ENCODE data around the gene ATRN. TPM values are rescaled to one million over a fixed set of nuclear protein-coding genes. Genes with fewer than 3 reads are reported as not detected.
"Not testable (repeated sequence)": the region's sequence is repeated elsewhere in the genome, so short reads cannot be mapped to it uniquely, and the experiment has no call there.

Gene ATRN
- total RNA-seq, 1 experiment from 2014 or later: 41.4 TPM

DNA sequence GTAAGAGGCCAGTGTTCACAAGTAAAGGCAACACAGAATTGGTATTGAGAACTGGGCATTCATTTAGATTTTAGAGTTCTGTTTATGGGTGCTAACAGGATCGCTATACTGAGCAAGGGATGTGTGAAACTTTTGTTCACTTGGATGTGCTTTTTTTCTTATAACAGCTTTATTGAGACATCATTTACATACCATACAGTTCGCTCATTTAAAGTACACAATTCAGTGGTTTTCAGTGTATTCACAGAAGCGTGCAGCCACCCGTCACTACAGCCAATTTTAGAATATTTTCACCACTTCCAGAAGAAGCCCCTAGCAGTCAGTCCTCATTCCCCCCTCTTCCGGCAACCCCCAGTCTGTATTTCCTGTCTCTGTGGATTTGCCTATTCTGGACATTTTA lies 143.6 kb downstream of the ATRN start:
- no peaks in the 10 kb centered on the region for H3K27me3 Mint-ChIP-seq (ENCODE audit: insufficient read depth, unreplicated experiment)
- Histone ChIP-seq H3K27me3 (replicated peaks; ENCODE audit: control insufficient read depth, insufficient read depth, low read length) (no peaks in the 10 kb centered on the region), H3K9me3 (no peaks in the 10 kb centered on the region), H3K4me1 (no peaks in the 10 kb centered on the region), H3K4me3 (ENCODE audit: low read depth, low read length) (no peak overlapping the region), H3K36me3 (ENCODE audit: control insufficient read depth, insufficient read depth, low read length) (no peaks in the 10 kb centered on the region)
- H3K36me3 Mint-ChIP-seq (ENCODE audit: insufficient read depth, unreplicated experiment): no peaks in the 10 kb centered on the region
- TF ChIP-seq, protein P1, sequence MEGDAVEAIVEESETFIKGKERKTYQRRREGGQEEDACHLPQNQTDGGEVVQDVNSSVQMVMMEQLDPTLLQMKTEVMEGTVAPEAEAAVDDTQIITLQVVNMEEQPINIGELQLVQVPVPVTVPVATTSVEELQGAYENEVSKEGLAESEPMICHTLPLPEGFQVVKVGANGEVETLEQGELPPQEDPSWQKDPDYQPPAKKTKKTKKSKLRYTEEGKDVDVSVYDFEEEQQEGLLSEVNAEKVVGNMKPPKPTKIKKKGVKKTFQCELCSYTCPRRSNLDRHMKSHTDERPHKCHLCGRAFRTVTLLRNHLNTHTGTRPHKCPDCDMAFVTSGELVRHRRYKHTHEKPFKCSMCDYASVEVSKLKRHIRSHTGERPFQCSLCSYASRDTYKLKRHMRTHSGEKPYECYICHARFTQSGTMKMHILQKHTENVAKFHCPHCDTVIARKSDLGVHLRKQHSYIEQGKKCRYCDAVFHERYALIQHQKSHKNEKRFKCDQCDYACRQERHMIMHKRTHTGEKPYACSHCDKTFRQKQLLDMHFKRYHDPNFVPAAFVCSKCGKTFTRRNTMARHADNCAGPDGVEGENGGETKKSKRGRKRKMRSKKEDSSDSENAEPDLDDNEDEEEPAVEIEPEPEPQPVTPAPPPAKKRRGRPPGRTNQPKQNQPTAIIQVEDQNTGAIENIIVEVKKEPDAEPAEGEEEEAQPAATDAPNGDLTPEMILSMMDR (IDR thresholded peaks at IDR 0.05; ENCODE audit: insufficient read depth in 1 of 2, low read depth in 1 of 2, low read length in 1 of 2, severe bottlenecking in 1 of 2, unreplicated experiment in 1 of 2): no peak
- no peaks in the 10 kb centered on the region for H3K4me1 Mint-ChIP-seq (ENCODE audit: low read depth, unreplicated experiment)
- no peaks in the 10 kb centered on the region for H3K9me3 Mint-ChIP-seq (ENCODE audit: unreplicated experiment)
- H3K4me3 Mint-ChIP-seq (ENCODE audit: unreplicated experiment): no peak overlapping the region
- BruUV-seq (replicated peaks): no TSS peak
- CTCF ChIA-PET: no interaction called here
- H3K27ac Mint-ChIP-seq (ENCODE audit: unreplicated experiment): no peak overlapping the region
- intact Hi-C loops (cut with micrococcal nuclease; ENCODE audit: unreplicated experiment): no loop called here
- no peak for DNase-seq
- POLR2A ChIA-PET: no interaction called here

DNA sequence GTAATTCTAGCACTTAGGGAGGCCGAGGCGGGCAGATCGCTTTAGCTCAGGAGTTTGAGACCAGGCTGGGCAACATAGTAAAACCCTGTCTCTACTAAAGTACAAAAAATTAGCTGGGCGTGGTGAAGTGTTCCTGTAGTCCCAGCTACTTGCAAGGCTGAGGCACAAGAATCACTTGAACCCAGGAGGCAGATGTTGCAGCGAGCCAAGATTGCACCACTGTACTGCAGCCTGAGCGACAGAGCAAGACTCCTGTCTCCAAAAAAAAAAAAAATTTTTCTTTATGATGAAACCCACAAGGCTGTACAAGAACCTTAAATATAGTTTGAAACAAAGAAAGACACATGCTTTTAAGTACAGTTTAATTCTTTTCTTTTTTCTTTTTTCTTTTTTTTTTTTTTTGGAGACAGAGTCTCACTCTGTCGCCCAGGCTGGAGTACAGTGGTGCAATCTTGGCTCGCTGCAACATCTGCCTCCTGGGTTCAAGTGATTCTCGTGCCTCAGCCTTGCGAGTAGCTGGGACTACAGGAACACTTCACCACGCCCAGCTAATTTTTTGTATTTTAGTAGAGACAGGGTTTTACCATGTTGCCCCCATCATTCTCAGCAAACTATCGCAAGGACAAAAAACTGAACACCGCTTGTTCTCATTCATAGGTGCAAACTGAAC lies 144.5 kb downstream of the ATRN start:
- POLR2A ChIA-PET; H3K9me3 ChIP-seq; H3K27me3 Mint-ChIP-seq (ENCODE audit: insufficient read depth, unreplicated experiment); H3K4me1 Mint-ChIP-seq (ENCODE audit: low read depth, unreplicated experiment); H3K4me3 ChIP-seq (ENCODE audit: low read depth, low read length); CTCF ChIA-PET; H3K36me3 Mint-ChIP-seq (ENCODE audit: insufficient read depth, unreplicated experiment); H3K27ac Mint-ChIP-seq (ENCODE audit: unreplicated experiment); DNase-seq; H3K27me3 ChIP-seq (replicated peaks; ENCODE audit: control insufficient read depth, insufficient read depth, low read length); H3K36me3 ChIP-seq (ENCODE audit: control insufficient read depth, insufficient read depth, low read length); H3K4me3 Mint-ChIP-seq (ENCODE audit: unreplicated experiment); intact Hi-C loops (cut with micrococcal nuclease; ENCODE audit: unreplicated experiment); BruUV-seq (replicated peaks); H3K9me3 Mint-ChIP-seq (ENCODE audit: unreplicated experiment); H3K4me1 ChIP-seq: not testable (repeated sequence)

DNA sequence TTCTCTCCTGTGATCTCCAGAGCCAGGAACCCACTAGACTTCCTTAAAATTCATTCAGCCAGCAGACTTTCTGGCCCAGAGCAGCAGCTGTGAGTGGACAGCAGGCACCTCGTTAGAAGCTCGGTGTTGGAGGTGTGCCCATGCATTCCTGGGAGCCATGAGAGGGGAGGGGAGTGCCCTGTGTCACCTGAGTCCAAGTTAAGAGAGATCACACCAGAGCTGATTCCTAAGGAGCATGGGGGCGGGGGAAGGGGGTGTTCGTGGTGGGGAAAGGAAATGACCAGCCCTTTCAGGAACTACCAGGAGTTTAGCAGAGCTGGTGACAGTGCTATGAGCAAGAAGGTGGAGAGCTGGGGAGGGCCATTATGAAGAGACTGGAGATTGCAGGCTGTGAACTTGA lies 145.4 kb downstream of the ATRN start:
- Histone ChIP-seq H3K4me3 (ENCODE audit: low read depth, low read length) (no peak overlapping the region), H3K4me1 (no peaks in the 10 kb centered on the region), H3K9me3 (no peaks in the 10 kb centered on the region), H3K27me3 (replicated peaks; ENCODE audit: control insufficient read depth, insufficient read depth, low read length) (no peaks in the 10 kb centered on the region), H3K36me3 (ENCODE audit: control insufficient read depth, insufficient read depth, low read length) (no peaks in the 10 kb centered on the region; the same call in 1 of the 2 replicates)
- no peak overlapping the region for H3K4me3 Mint-ChIP-seq (ENCODE audit: unreplicated experiment)
- H3K4me1 Mint-ChIP-seq (ENCODE audit: low read depth, unreplicated experiment): no peaks in the 10 kb centered on the region
- no peaks in the 10 kb centered on the region for H3K27me3 Mint-ChIP-seq (ENCODE audit: insufficient read depth, unreplicated experiment)
- no peaks in the 10 kb centered on the region for H3K9me3 Mint-ChIP-seq (ENCODE audit: unreplicated experiment)
- intact Hi-C loops (cut with micrococcal nuclease; ENCODE audit: unreplicated experiment): no loop called here
- POLR2A ChIA-PET: no interaction called here
- no TSS peak for BruUV-seq (replicated peaks)
- H3K27ac Mint-ChIP-seq (ENCODE audit: unreplicated experiment): no peak overlapping the region
- no peak for DNase-seq
- CTCF ChIA-PET: interaction anchor here (0.6 kb wide), 1 partner anchor 37 kb away, joined by 3 read pairs; no protein-coding TSS in a partner anchor
- no peaks in the 10 kb centered on the region for H3K36me3 Mint-ChIP-seq (ENCODE audit: insufficient read depth, unreplicated experiment)
- TF ChIP-seq, protein P1 (IDR thresholded peaks at IDR 0.05; ENCODE audit: insufficient read depth in 1 of 2, low read depth in 1 of 2, low read length in 1 of 2, severe bottlenecking in 1 of 2, unreplicated experiment in 1 of 2): no peak

Measured in Caco-2 (cell line).